MM.1S (cell line): ENCODE results near the gene CETN1.
A peak's percentile ranks its signal among the peaks of the same experiment; 100 is the strongest.

Experiments
- DNase-seq: peaks from one replicate; pipeline ENCODE4 v3.0.0-alpha.2; 2015
- H2AFZ ChIP-seq: fragments of 300-600 bp; sonication (generic); 2 replicates; pipeline ENCODE4 v1.6.0; 2016; ENCODE audit warnings: antibody characterized with exemption, low read length
- H3F3A ChIP-seq: fragments of 300-600 bp; sonication (generic); 2 replicates; pipeline ENCODE4 v1.6.1; 2016; ENCODE audit warnings: mild to moderate bottlenecking, antibody characterized with exemption, low read length, moderate library complexity, mixed read lengths; ENCODE audit not compliant: insufficient read depth
- H3K27ac ChIP-seq: fragments of 300-600 bp; sonication (generic); 2 replicates; pipeline ENCODE4 v1.5.1; 2016; ENCODE audit warnings: mild to moderate bottlenecking, low read length
- H3K27me3 ChIP-seq: fragments of 300-600 bp; sonication (generic); replicated peaks from 2 replicates; pipeline ENCODE4 v1.6.0; 2016; ENCODE audit warnings: low read length; ENCODE audit not compliant: insufficient read depth
- H3K36me3 ChIP-seq: fragments of 300-600 bp; sonication (generic); replicated peaks from 2 replicates; pipeline ENCODE4 v1.6.1; 2016; ENCODE audit warnings: mild to moderate bottlenecking, low read length, mixed read lengths; ENCODE audit not compliant: insufficient read depth
- H3K4me1 ChIP-seq: fragments of 300-600 bp; sonication (generic); 2 replicates; pipeline ENCODE4 v1.6.1; 2016; ENCODE audit warnings: low read length, mixed read lengths
- H3K4me2 ChIP-seq: fragments of 300-600 bp; sonication (generic); 2 replicates; pipeline ENCODE4 v1.6.0; 2016; ENCODE audit warnings: low read depth, low read length
- H3K4me3 ChIP-seq: fragments of 300-600 bp; sonication (generic); 2 replicates; pipeline ENCODE4 v1.5.1; 2016; ENCODE audit warnings: low read length, mixed read lengths
- H3K79me2 ChIP-seq: fragments of 300-600 bp; sonication (generic); 2 replicates; pipeline ENCODE4 v1.6.1; 2016; ENCODE audit warnings: mixed run types, low read length, mixed read lengths
- H3K9ac ChIP-seq: fragments of 300-600 bp; sonication (generic); 2 replicates; pipeline ENCODE4 v1.6.1; 2016; ENCODE audit warnings: low read length, mixed read lengths
- H3K9me2 ChIP-seq: fragments of 300-600 bp; sonication (generic); replicated peaks from 2 replicates; pipeline ENCODE4 v1.6.1; 2016; ENCODE audit warnings: mild to moderate bottlenecking, low read length, mixed read lengths; ENCODE audit not compliant: insufficient read depth
- H3K9me3 ChIP-seq: fragments of 300-600 bp; sonication (generic); replicated peaks from 2 replicates; pipeline ENCODE4 v1.6.1; 2016; ENCODE audit warnings: mild to moderate bottlenecking, low read length, mixed read lengths; ENCODE audit not compliant: insufficient read depth
- H4K20me1 ChIP-seq: fragments of 300-600 bp; sonication (generic); 2 replicates; pipeline ENCODE4 v1.6.1; 2016; ENCODE audit warnings: mild to moderate bottlenecking, low read length, moderate library complexity, mixed read lengths; ENCODE audit not compliant: insufficient read depth
- EZH2 ChIP-seq: fragments of 300-600 bp; sonication (generic); optimal IDR thresholded peaks from 2 replicates; pipeline ENCODE3; 2017; ENCODE audit warnings: low read depth, mild to moderate bottlenecking, antibody characterized with exemption, low read length, mixed read lengths
- EZH2phosphoT487 ChIP-seq: fragments of 300-600 bp; sonication (generic); IDR thresholded peaks from 2 replicates; pipeline ENCODE4 v1.6.1; 2018; ENCODE audit warnings: antibody characterized with exemption, low read length
- TF ChIP-seq, protein P1 (sequence below): fragments of 300-600 bp; sonication (generic); IDR thresholded peaks from 2 replicates; pipeline ENCODE4 v1.5.1; 2016; ENCODE audit warnings: antibody characterized with exemption, low read length, mixed read lengths

CETN1 gene

DNA sequence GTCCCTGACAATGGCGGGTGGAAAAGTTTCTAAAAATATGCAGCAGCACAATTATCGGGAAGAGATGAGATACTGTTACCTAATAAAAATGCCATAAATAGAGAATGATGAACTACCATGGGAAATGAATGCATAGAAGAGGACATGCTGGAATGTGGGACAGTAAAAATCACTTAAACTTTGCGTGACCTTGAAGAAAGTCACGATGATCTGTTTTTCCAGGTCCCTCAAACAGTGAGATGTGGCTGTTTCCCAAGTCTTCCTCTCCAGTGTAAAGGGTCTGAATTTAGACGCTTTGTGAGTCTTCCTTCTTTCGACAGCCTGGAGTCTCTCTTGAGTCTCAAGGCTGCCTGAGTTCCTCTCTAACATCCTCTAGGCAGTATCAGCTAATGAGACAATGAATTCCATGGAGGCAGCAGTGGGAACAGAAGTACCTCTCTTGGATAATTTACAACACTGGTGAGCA is 18.0 kb downstream of the CETN1 start:
- TF ChIP-seq EZH2phosphoT487 (no peak), EZH2 (no peak)
- TF ChIP-seq, protein P1, sequence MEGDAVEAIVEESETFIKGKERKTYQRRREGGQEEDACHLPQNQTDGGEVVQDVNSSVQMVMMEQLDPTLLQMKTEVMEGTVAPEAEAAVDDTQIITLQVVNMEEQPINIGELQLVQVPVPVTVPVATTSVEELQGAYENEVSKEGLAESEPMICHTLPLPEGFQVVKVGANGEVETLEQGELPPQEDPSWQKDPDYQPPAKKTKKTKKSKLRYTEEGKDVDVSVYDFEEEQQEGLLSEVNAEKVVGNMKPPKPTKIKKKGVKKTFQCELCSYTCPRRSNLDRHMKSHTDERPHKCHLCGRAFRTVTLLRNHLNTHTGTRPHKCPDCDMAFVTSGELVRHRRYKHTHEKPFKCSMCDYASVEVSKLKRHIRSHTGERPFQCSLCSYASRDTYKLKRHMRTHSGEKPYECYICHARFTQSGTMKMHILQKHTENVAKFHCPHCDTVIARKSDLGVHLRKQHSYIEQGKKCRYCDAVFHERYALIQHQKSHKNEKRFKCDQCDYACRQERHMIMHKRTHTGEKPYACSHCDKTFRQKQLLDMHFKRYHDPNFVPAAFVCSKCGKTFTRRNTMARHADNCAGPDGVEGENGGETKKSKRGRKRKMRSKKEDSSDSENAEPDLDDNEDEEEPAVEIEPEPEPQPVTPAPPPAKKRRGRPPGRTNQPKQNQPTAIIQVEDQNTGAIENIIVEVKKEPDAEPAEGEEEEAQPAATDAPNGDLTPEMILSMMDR: no peak
- Histone ChIP-seq H3K27ac (no peak overlapping the region), H3K36me3 (no peaks in the 10 kb centered on the region), H3K9me3 (no peaks in the 10 kb centered on the region), H2AFZ (0 out of 2 replicates have a peak overlapping the region, but pooled peaks have one; percentile 12), H3K79me2 (no peaks in the 10 kb centered on the region), H3K27me3 (0 out of 2 replicates have a peak, but pooled peaks cover 10% of the 10 kb centered on the region), H3K4me1 (peaks cover 6% of the 10 kb centered on the region; the same call in 1 of the 2 replicates), H3F3A (no peaks in the 10 kb centered on the region), H4K20me1 (no peaks in the 10 kb centered on the region), H3K4me3 (no peak overlapping the region), H3K9ac (no peak overlapping the region), H3K4me2 (no peak overlapping the region), H3K9me2 (no peaks in the 10 kb centered on the region)
- no peak for DNase-seq

GRCh38 chr18:600107-600506 is 19.9 kb downstream of the CETN1 start:
- H3F3A ChIP-seq: no peaks in the 10 kb centered on the region
- H3K9me3 ChIP-seq: no peaks in the 10 kb centered on the region
- 0 out of 2 replicates have a peak, but pooled peaks cover 5% of the 10 kb centered on the region for H3K27me3 ChIP-seq
- H4K20me1 ChIP-seq: no peaks in the 10 kb centered on the region
- no peaks in the 10 kb centered on the region for H3K36me3 ChIP-seq
- H2AFZ ChIP-seq: no peak overlapping the region
- H3K9ac ChIP-seq: no peak overlapping the region
- no peak for DNase-seq
- H3K9me2 ChIP-seq: no peaks in the 10 kb centered on the region
- TF ChIP-seq, protein P1: no peak
- TF ChIP-seq EZH2phosphoT487 (no peak), EZH2 (no peak)
- H3K27ac ChIP-seq: no peak overlapping the region
- no peak overlapping the region for H3K4me2 ChIP-seq
- no peaks in the 10 kb centered on the region for H3K79me2 ChIP-seq
- H3K4me1 ChIP-seq: peaks cover 6% of the 10 kb centered on the region; the same call in 1 of the 2 replicates
- H3K4me3 ChIP-seq: no peak overlapping the region

- no peak overlapping the region for H3K9ac ChIP-seq
- H3K4me2 ChIP-seq: no peak overlapping the region
- no peak overlapping the region for H2AFZ ChIP-seq
- H3K9me2 ChIP-seq: no peaks in the 10 kb centered on the region
- DNase-seq: no peak
- no peak overlapping the region for H3K27ac ChIP-seq
- no peaks in the 10 kb centered on the region for H3K27me3 ChIP-seq
- TF ChIP-seq, protein P1: no peak
- TF ChIP-seq EZH2 (no peak), EZH2phosphoT487 (no peak)
- no peaks in the 10 kb centered on the region for H3K4me1 ChIP-seq
- H3K4me3 ChIP-seq: no peak overlapping the region
- H3K9me3 ChIP-seq: no peaks in the 10 kb centered on the region
- no peaks in the 10 kb centered on the region for H3K79me2 ChIP-seq
- no peaks in the 10 kb centered on the region for H3F3A ChIP-seq
- H3K36me3 ChIP-seq: no peaks in the 10 kb centered on the region
- H4K20me1 ChIP-seq: no peaks in the 10 kb centered on the region
These were observed 24.6 kb downstream of the CETN1 start for GRCh38 chr18:604771-605170.
